WTC11 (cell line): ENCODE data around the gene SFT2D3. TPM values are rescaled to one million over a fixed set of nuclear protein-coding genes. Genes with fewer than 3 reads are reported as not detected.

Experiments
- ATAC-seq: fragments of 200-7000 bp; cut with Tn5 transposase; 2 replicates; pipeline ENCODE4 v1.10.0; 2021; ENCODE audit warnings: mild to moderate bottlenecking, moderate library complexity
- CTCF ChIA-PET: fragments of 300-600 bp; sonication (Branson Sonifier 250); formaldehyde crosslinking; loops from one replicate; lab custom pipeline; 2021; ENCODE audit warnings: antibody characterized with exemption; lab: Charles Lee
- POLR2A ChIA-PET: fragments of 350-600 bp; sonication (Branson Sonifier 250); formaldehyde crosslinking; loops from one replicate; lab custom pipeline; 2021; ENCODE audit warnings: antibody characterized with exemption; lab: Charles Lee
- DNase-seq: peaks from one replicate; pipeline ENCODE4 v3.0.0; 2021; ENCODE audit warnings: low spot score
- H3K27ac Mint-ChIP-seq: 2 replicates; pipeline ENCODE4 v1.8.0; 2021; ENCODE audit warnings: mixed read lengths
- H3K27me3 Mint-ChIP-seq: 2 replicates; pipeline ENCODE4 v1.8.0; 2021; ENCODE audit warnings: low read depth, mild to moderate bottlenecking, moderate library complexity, mixed read lengths
- H3K36me3 Mint-ChIP-seq: 2 replicates; pipeline ENCODE4 v1.8.0; 2021; ENCODE audit warnings: mixed read lengths
- H3K4me1 Mint-ChIP-seq: 2 replicates; pipeline ENCODE4 v1.8.0; 2022; ENCODE audit warnings: mixed read lengths
- H3K4me3 Mint-ChIP-seq: 2 replicates; pipeline ENCODE4 v1.8.0; 2021; ENCODE audit warnings: mild to moderate bottlenecking, moderate library complexity, mixed read lengths
- H3K9me3 Mint-ChIP-seq: 2 replicates; pipeline ENCODE4 v1.8.0; 2021; ENCODE audit warnings: mixed read lengths
- ESRRA ChIP-seq: sonication (generic); formaldehyde crosslinking; IDR thresholded peaks from 2 replicates; pipeline ENCODE4 v1.8.1; 2022; ENCODE audit warnings: mild to moderate bottlenecking, missing genetic modification reagents, borderline replicate concordance
- FOXP1 ChIP-seq: sonication (generic); formaldehyde crosslinking; IDR thresholded peaks from 2 replicates; pipeline ENCODE4 v1.8.0; 2022; ENCODE audit warnings: missing genetic modification reagents, mild to moderate bottlenecking, moderate library complexity, borderline replicate concordance
- HMGXB4 ChIP-seq: sonication (generic); formaldehyde crosslinking; IDR thresholded peaks from 2 replicates; pipeline ENCODE4 v1.8.1; 2023; ENCODE audit warnings: mild to moderate bottlenecking, moderate library complexity, missing genetic modification reagents
- IRF1 ChIP-seq: sonication (generic); formaldehyde crosslinking; IDR thresholded peaks from 2 replicates; pipeline ENCODE4 v1.8.0; 2023; ENCODE audit warnings: missing genetic modification reagents
- KAT7 ChIP-seq: sonication (generic); formaldehyde crosslinking; IDR thresholded peaks from 2 replicates; pipeline ENCODE4 v1.8.1; 2023; ENCODE audit warnings: missing genetic modification reagents, mild to moderate bottlenecking, borderline replicate concordance
- NR3C1 ChIP-seq: sonication (generic); formaldehyde crosslinking; conservative IDR thresholded peaks from 2 replicates; pipeline ENCODE4 v1.8.1; 2023; ENCODE audit warnings: low read depth, mild to moderate bottlenecking, missing genetic modification reagents
- OVOL2 ChIP-seq: fragments of 250-450 bp; sonication (Bioruptor Pico); IDR thresholded peaks from 2 replicates; pipeline ENCODE4 v1.9.0; 2021; ENCODE audit warnings: mild to moderate bottlenecking, borderline replicate concordance
- PRRX2 ChIP-seq: fragments of 250-450 bp; sonication (Bioruptor Pico); IDR thresholded peaks from 2 replicates; pipeline ENCODE4 v1.8.0; 2021; ENCODE audit warnings: mild to moderate bottlenecking
- SOX15 ChIP-seq: fragments of 250-450 bp; sonication (Bioruptor Pico); IDR thresholded peaks from 2 replicates; pipeline ENCODE4 v1.9.0; 2021; ENCODE audit warnings: mild to moderate bottlenecking
- TEAD4 ChIP-seq: sonication (generic); formaldehyde crosslinking; IDR thresholded peaks from 2 replicates; pipeline ENCODE4 v1.8.0; 2022; ENCODE audit warnings: mild to moderate bottlenecking, missing genetic modification reagents
- ZNF263 ChIP-seq: sonication (generic); formaldehyde crosslinking; IDR thresholded peaks from 2 replicates; pipeline ENCODE4 v1.8.1; 2022; ENCODE audit warnings: low read depth, mild to moderate bottlenecking, moderate library complexity, missing genetic modification reagents
- ZNF317 ChIP-seq: sonication (generic); formaldehyde crosslinking; IDR thresholded peaks from 2 replicates; pipeline ENCODE4 v1.8.1; 2023; ENCODE audit warnings: low read depth, mild to moderate bottlenecking, moderate library complexity, missing genetic modification reagents, borderline replicate concordance
- ZNF423 ChIP-seq: fragments of 250-450 bp; sonication (Bioruptor Pico); IDR thresholded peaks from 2 replicates; pipeline ENCODE4 v2.1.2; 2022; ENCODE audit warnings: mild to moderate bottlenecking, moderate library complexity
- ZNF532 ChIP-seq: fragments of 250-450 bp; sonication (Bioruptor Pico); IDR thresholded peaks from 2 replicates; pipeline ENCODE4 v1.9.0; 2021; ENCODE audit warnings: mild to moderate bottlenecking, borderline replicate concordance
- total RNA-seq: library from RNA; stranded (reverse); gene quantifications from 3 replicates; pipeline ENCODE4 v1.2.3, GENCODE V29; 2021
- TF ChIP-seq, protein P1 (sequence below): sonication (generic); formaldehyde crosslinking; IDR thresholded peaks from 2 replicates; pipeline ENCODE4 v1.8.1; 2022; ENCODE audit warnings: low read depth, mild to moderate bottlenecking, moderate library complexity, missing genetic modification reagents, borderline replicate concordance
- TF ChIP-seq, protein P2 (sequence below): sonication (generic); formaldehyde crosslinking; IDR thresholded peaks from 2 replicates; pipeline ENCODE4 v1.8.1; 2023; ENCODE audit warnings: mild to moderate bottlenecking, missing genetic modification reagents, moderate library complexity
- TF ChIP-seq, protein P3 (sequence below): sonication (generic); formaldehyde crosslinking; IDR thresholded peaks from 2 replicates; pipeline ENCODE4 v1.8.1; 2022; ENCODE audit warnings: low read depth, missing genetic modification reagents, borderline replicate concordance

Gene SFT2D3
- total RNA-seq, 1 experiment from 2014 or later, result 10.5 TPM

GRCh38 chr2:127678531-127678930, 22.8 kb upstream of the SFT2D3 start:
- CTCF ChIA-PET, result no interaction called here
- TF ChIP-seq KAT7, result no peak
- TF ChIP-seq ZNF317, result no peak
- TF ChIP-seq NR3C1 (CRISPR knock-in tag), result no peak
- TF ChIP-seq, all 79 proteins: peak for 0
- peaks cover 47% of the 10 kb centered on the region for H3K27me3 Mint-ChIP-seq

GRCh38 chr2:127678991-127679390, 22.3 kb upstream of the SFT2D3 start:
- no peak overlapping the region for H3K27ac Mint-ChIP-seq
- ChIA-PET CTCF (interaction anchor here (0.6 to 1.8 kb wide), 2 partner anchors 88 to 384 kb away, joined by 4 to 7 read pairs; no protein-coding TSS in a partner anchor), POLR2A (no interaction called here)
- ATAC-seq (no peak), DNase-seq (no peak)
- no peaks in the 10 kb centered on the region for H3K36me3 Mint-ChIP-seq
- peaks cover 43% of the 10 kb centered on the region for H3K27me3 Mint-ChIP-seq
- H3K9me3 Mint-ChIP-seq, result no peaks in the 10 kb centered on the region
- H3K4me3 Mint-ChIP-seq, result no peak overlapping the region
- TF ChIP-seq ZNF423 (CRISPR knock-in tag), result no peak
- no peak for TF ChIP-seq HMGXB4 (CRISPR knock-in tag)
- TF ChIP-seq ZNF263 (CRISPR knock-in tag), result no peak
- TF ChIP-seq TEAD4 (CRISPR knock-in tag), result no peak
- TF ChIP-seq SOX15, result no peak
- TF ChIP-seq, protein P1, sequence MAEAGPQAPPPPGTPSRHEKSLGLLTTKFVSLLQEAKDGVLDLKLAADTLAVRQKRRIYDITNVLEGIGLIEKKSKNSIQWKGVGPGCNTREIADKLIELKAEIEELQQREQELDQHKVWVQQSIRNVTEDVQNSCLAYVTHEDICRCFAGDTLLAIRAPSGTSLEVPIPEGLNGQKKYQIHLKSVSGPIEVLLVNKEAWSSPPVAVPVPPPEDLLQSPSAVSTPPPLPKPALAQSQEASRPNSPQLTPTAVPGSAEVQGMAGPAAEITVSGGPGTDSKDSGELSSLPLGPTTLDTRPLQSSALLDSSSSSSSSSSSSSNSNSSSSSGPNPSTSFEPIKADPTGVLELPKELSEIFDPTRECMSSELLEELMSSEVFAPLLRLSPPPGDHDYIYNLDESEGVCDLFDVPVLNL, result no peak
- TF ChIP-seq ZNF532 (CRISPR knock-in tag), result no peak
- no peak for TF ChIP-seq IRF1 (CRISPR knock-in tag)
- no peak for TF ChIP-seq KAT7
- TF ChIP-seq FOXP1 (CRISPR knock-in tag), result no peak
- TF ChIP-seq PRRX2, result no peak
- TF ChIP-seq, protein P2, sequence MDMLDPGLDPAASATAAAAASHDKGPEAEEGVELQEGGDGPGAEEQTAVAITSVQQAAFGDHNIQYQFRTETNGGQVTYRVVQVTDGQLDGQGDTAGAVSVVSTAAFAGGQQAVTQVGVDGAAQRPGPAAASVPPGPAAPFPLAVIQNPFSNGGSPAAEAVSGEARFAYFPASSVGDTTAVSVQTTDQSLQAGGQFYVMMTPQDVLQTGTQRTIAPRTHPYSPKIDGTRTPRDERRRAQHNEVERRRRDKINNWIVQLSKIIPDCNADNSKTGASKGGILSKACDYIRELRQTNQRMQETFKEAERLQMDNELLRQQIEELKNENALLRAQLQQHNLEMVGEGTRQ, result no peak
- TF ChIP-seq, protein P3, sequence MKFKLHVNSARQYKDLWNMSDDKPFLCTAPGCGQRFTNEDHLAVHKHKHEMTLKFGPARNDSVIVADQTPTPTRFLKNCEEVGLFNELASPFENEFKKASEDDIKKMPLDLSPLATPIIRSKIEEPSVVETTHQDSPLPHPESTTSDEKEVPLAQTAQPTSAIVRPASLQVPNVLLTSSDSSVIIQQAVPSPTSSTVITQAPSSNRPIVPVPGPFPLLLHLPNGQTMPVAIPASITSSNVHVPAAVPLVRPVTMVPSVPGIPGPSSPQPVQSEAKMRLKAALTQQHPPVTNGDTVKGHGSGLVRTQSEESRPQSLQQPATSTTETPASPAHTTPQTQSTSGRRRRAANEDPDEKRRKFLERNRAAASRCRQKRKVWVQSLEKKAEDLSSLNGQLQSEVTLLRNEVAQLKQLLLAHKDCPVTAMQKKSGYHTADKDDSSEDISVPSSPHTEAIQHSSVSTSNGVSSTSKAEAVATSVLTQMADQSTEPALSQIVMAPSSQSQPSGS (CRISPR knock-in tag), result no peak
- no peak for TF ChIP-seq OVOL2 (CRISPR knock-in tag)
- no peak for TF ChIP-seq ESRRA (CRISPR knock-in tag)
- TF ChIP-seq, all 79 proteins: peak for 0
- H3K4me1 Mint-ChIP-seq, result peaks cover 9% of the 10 kb centered on the region

More at GRCh38 chr2:127678531-127678930, 22.8 kb upstream of the SFT2D3 start:
- ATAC-seq, result no peak
- Mint-ChIP-seq H3K27ac (no peak overlapping the region), H3K9me3 (no peaks in the 10 kb centered on the region), H3K4me1 (peaks cover 9% of the 10 kb centered on the region), H3K4me3 (no peak overlapping the region), H3K36me3 (no peaks in the 10 kb centered on the region)
- POLR2A ChIA-PET, result no interaction called here
- no peak for DNase-seq
